ENCODE results near the gene FOXO1. TPM values are rescaled to one million over a fixed set of nuclear protein-coding genes. Genes with fewer than 3 reads are reported as not detected.

Gene FOXO1
- total and polyA plus RNA-seq, 2 donors (not counting 1 experiment from before 2014, with no cell fraction given) = 1.9 to 2.5 TPM

DNA sequence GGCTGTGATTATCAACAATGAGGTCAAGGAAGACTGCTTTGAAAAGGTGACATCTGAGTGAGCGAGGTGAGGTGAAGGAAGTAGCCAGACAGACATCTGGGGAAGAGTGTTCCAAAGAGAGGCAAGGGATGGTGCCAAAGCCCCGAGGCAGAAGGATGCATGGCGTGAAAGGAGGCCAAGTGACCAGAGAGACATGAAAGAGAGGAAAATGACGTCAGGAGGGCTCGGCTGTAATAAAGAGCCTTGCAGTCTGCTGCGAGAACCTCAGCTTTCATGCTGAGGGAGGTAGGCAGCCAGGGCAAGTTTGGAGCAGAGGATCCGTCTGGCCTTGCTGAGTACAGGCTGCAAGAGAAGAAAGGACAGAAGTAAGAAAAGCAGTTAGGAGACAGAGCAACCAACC is 50.8 kb downstream of the FOXO1 start:
- H3K9ac ChIP-seq (ENCODE audit: insufficient read depth, low read length) = no peak overlapping the region

DNA sequence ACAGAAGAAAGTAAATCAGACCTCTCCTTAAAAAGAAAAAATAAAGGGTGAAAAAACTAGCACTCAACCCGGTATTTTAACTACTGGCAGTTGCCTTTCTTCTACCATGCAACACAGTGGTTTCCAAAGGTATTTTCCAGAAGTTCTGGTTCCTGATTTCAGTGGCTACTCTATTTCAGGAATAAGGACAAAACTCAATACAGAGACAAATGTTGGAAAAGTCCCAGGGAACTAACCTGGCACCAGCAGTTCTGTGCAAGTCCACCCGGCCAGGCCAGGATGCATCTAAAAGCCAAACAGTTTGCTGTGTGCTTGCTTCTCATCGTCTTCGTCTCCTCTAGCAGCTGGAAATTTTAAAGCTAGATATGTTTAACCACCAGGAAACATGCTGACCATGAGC is 52.5 kb downstream of the FOXO1 start:
- Histone ChIP-seq H3K4me3 (replicated peaks in 1 of 4; ENCODE audit: control extremely low read depth in 1 of 4, insufficient read depth in 1 of 4, low read depth in 3 of 4, low read length in 4 of 4) (no peak overlapping the region), H3K27me3 (ENCODE audit: control insufficient read depth, insufficient read depth, low read length) (no peaks in the 10 kb centered on the region), H3K79me2 (ENCODE audit: control insufficient read depth, insufficient read depth, low read length) (no peaks in the 10 kb centered on the region), H3K4me2 (ENCODE audit: extremely low read depth, insufficient read depth, low read length) (no peak overlapping the region), H4K20me1 (ENCODE audit: control insufficient read depth, extremely low read depth, insufficient read depth, low read length) (no peaks in the 10 kb centered on the region), H3K9me3 (ENCODE audit: control insufficient read depth, insufficient read depth, low read depth, low read length) (no peaks in the 10 kb centered on the region), H3K9ac (ENCODE audit: insufficient read depth, low read length) (no peak overlapping the region), H3K36me3 (ENCODE audit: control insufficient read depth, insufficient read depth, low read length) (no peaks in the 10 kb centered on the region), H3K27ac (ENCODE audit: insufficient read depth, low read length) (no peak overlapping the region), H3K4me1 (ENCODE audit: control insufficient read depth, extremely low read depth, insufficient read depth, low read length) (no peaks in the 10 kb centered on the region), H2AFZ (ENCODE audit: low read length) (no peak overlapping the region)
- DNase-seq (ENCODE audit: low read depth in 2 of 2) = no peak
- TF ChIP-seq EZH2 (IDR thresholded peaks at IDR 0.05; ENCODE audit: low read length, missing control alignments) = no peak
- TF ChIP-seq, protein P1, sequence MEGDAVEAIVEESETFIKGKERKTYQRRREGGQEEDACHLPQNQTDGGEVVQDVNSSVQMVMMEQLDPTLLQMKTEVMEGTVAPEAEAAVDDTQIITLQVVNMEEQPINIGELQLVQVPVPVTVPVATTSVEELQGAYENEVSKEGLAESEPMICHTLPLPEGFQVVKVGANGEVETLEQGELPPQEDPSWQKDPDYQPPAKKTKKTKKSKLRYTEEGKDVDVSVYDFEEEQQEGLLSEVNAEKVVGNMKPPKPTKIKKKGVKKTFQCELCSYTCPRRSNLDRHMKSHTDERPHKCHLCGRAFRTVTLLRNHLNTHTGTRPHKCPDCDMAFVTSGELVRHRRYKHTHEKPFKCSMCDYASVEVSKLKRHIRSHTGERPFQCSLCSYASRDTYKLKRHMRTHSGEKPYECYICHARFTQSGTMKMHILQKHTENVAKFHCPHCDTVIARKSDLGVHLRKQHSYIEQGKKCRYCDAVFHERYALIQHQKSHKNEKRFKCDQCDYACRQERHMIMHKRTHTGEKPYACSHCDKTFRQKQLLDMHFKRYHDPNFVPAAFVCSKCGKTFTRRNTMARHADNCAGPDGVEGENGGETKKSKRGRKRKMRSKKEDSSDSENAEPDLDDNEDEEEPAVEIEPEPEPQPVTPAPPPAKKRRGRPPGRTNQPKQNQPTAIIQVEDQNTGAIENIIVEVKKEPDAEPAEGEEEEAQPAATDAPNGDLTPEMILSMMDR (conservative IDR thresholded peaks at IDR 0.05 in 1 of 2, IDR thresholded peaks at IDR 0.05 in 1 of 2; ENCODE audit: low read depth in 1 of 2, low read length in 2 of 2) = no peak

More for the DNA sequence above, 50.8 kb downstream of the FOXO1 start:
- Histone ChIP-seq H3K27ac (ENCODE audit: insufficient read depth, low read length) (no peak overlapping the region), H2AFZ (ENCODE audit: low read length) (no peak overlapping the region), H3K4me1 (ENCODE audit: control insufficient read depth, extremely low read depth, insufficient read depth, low read length) (no peaks in the 10 kb centered on the region), H3K27me3 (ENCODE audit: control insufficient read depth, insufficient read depth, low read length) (no peaks in the 10 kb centered on the region), H3K9me3 (ENCODE audit: control insufficient read depth, insufficient read depth, low read depth, low read length) (no peaks in the 10 kb centered on the region), H3K36me3 (ENCODE audit: control insufficient read depth, insufficient read depth, low read length) (no peaks in the 10 kb centered on the region), H3K79me2 (ENCODE audit: control insufficient read depth, insufficient read depth, low read length) (no peaks in the 10 kb centered on the region), H3K4me2 (ENCODE audit: extremely low read depth, insufficient read depth, low read length) (no peak overlapping the region), H3K4me3 (replicated peaks in 1 of 4; ENCODE audit: control extremely low read depth in 1 of 4, insufficient read depth in 1 of 4, low read depth in 3 of 4, low read length in 4 of 4) (no peak overlapping the region), H4K20me1 (ENCODE audit: control insufficient read depth, extremely low read depth, insufficient read depth, low read length) (no peaks in the 10 kb centered on the region)
- no peak for DNase-seq (ENCODE audit: low read depth in 2 of 2)
- TF ChIP-seq EZH2 (IDR thresholded peaks at IDR 0.05; ENCODE audit: low read length, missing control alignments) = no peak
- TF ChIP-seq, protein P1 (conservative IDR thresholded peaks at IDR 0.05 in 1 of 2, IDR thresholded peaks at IDR 0.05 in 1 of 2; ENCODE audit: low read depth in 1 of 2, low read length in 2 of 2) = no peak

DNA sequence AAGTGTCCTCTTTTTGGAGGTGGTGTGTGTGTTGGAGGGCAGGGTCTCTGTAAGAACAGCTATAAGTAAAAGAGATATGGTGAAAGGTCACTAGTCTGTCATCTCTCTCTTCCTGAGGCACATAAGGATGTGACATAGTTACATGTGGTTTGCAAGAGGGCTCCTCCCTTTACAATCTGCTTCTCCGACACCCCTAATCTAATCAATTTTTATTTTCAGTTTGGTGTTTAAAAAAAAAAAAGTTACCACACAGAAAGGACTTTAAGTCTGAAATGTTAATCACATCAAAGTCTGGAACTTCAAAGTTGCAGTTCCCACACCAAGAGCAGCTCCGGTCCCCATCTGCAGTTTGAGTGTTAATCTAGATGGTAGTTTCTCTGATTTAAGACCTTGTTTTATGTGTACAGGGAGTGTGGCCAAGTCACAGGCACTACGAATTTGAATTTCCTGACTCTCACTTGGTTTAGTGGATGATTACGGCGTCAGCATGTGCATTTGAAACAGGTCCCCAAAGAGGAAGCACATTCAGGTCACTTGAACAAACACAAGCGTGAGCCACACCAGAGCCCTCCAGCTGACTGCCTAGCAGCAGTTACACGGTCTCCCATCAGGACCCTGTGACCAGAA is 53.1 kb downstream of the FOXO1 start:
- H2AFZ ChIP-seq (ENCODE audit: low read length) = no peak overlapping the region
- H3K79me2 ChIP-seq (ENCODE audit: control insufficient read depth, insufficient read depth, low read length) = no peaks in the 10 kb centered on the region
- H3K4me3 ChIP-seq (replicated peaks in 1 of 4; ENCODE audit: control extremely low read depth in 1 of 4, insufficient read depth in 1 of 4, low read depth in 3 of 4, low read length in 4 of 4) = no peak overlapping the region
- no peak for TF ChIP-seq EZH2 (IDR thresholded peaks at IDR 0.05; ENCODE audit: low read length, missing control alignments)
- TF ChIP-seq, protein P1 (conservative IDR thresholded peaks at IDR 0.05 in 1 of 2, IDR thresholded peaks at IDR 0.05 in 1 of 2; ENCODE audit: low read depth in 1 of 2, low read length in 2 of 2) = no peak
- no peak for DNase-seq (ENCODE audit: low read depth in 2 of 2)
- H3K27ac ChIP-seq (ENCODE audit: insufficient read depth, low read length) = no peak overlapping the region
- no peaks in the 10 kb centered on the region for H4K20me1 ChIP-seq (ENCODE audit: control insufficient read depth, extremely low read depth, insufficient read depth, low read length)
- H3K27me3 ChIP-seq (ENCODE audit: control insufficient read depth, insufficient read depth, low read length) = no peaks in the 10 kb centered on the region
- H3K9me3 ChIP-seq (ENCODE audit: control insufficient read depth, insufficient read depth, low read depth, low read length) = no peaks in the 10 kb centered on the region
- no peak overlapping the region for H3K9ac ChIP-seq (ENCODE audit: insufficient read depth, low read length)
- no peaks in the 10 kb centered on the region for H3K36me3 ChIP-seq (ENCODE audit: control insufficient read depth, insufficient read depth, low read length)
- H3K4me1 ChIP-seq (ENCODE audit: control insufficient read depth, extremely low read depth, insufficient read depth, low read length) = no peaks in the 10 kb centered on the region
- no peak overlapping the region for H3K4me2 ChIP-seq (ENCODE audit: extremely low read depth, insufficient read depth, low read length)
